Activated CD4-positive, alpha-beta T cell treated with anti-CD3 and anti-CD28 coated beads for 36 hours (primary cell): Measurements from ENCODE around the gene ZDHHC13. TPM values are rescaled to one million over a fixed set of nuclear protein-coding genes. Genes with fewer than 3 reads are reported as not detected.

Source experiments
- total RNA-seq, 2 experiments: library from RNA; stranded (reverse); gene quantifications; one replicate each; pipeline ENCODE4 v1.2.3, GENCODE V29; 2021

Gene ZDHHC13
- total RNA-seq, 2 experiments from 2014 or later, result 22.9 to 25.9 TPM

Other genes starting within 250 kb of the ZDHHC13 start
- not detected for gene MRGPRX1, start 177.8 kb upstream of the ZDHHC13 start, total RNA-seq
- gene MRGPRX2, start 56.5 kb upstream of the ZDHHC13 start, total RNA-seq, result not detected
- not detected for gene CSRP3, start 84.8 kb downstream of the ZDHHC13 start, total RNA-seq
- 10 to 100 TPM; 18.0 to 22.2 TPM for gene E2F8, start 123.8 kb downstream of the ZDHHC13 start, total RNA-seq